DND-41 (cell line): ENCODE data around the gene FRMPD1.

Experiments
- EZH2 ChIP-seq: IDR thresholded peaks from 3 replicates; pipeline ENCODE4 v1.6.1; 2012; ENCODE audit warnings: borderline replicate concordance, low read depth, mild to moderate bottlenecking, moderate library complexity, low read length, inconsistent platforms; ENCODE audit not compliant: severe bottlenecking
- TF ChIP-seq, protein P1 (sequence below): IDR thresholded peaks from 2 replicates; pipeline ENCODE4 v1.5.1; 2012; ENCODE audit warnings: borderline replicate concordance, low read length, moderate library complexity, mild to moderate bottlenecking; ENCODE audit not compliant: poor library complexity, severe bottlenecking; ENCODE audit errors: extremely low read depth

DNA sequence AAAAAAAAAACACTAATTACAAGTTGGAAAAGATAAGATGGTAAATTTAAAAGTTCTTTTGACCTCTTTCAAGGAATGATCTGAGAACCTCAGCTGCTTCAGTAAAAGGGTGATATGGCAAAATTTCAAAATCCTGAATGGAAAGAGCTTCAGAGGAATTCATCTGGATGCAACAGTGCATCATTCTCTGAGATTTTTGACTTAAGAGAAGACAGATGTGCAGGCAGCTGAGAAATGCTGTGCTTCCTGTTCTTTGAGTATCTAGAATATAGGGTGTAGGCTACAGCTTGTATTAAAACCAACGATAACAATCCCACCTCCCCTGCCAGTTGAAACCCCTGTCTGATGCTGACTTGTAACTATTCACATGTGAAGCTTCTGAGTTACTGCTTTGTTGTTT, 6.2 kb downstream of the FRMPD1 start:
- TF ChIP-seq, protein P1, sequence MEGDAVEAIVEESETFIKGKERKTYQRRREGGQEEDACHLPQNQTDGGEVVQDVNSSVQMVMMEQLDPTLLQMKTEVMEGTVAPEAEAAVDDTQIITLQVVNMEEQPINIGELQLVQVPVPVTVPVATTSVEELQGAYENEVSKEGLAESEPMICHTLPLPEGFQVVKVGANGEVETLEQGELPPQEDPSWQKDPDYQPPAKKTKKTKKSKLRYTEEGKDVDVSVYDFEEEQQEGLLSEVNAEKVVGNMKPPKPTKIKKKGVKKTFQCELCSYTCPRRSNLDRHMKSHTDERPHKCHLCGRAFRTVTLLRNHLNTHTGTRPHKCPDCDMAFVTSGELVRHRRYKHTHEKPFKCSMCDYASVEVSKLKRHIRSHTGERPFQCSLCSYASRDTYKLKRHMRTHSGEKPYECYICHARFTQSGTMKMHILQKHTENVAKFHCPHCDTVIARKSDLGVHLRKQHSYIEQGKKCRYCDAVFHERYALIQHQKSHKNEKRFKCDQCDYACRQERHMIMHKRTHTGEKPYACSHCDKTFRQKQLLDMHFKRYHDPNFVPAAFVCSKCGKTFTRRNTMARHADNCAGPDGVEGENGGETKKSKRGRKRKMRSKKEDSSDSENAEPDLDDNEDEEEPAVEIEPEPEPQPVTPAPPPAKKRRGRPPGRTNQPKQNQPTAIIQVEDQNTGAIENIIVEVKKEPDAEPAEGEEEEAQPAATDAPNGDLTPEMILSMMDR, result no peak
- no peak for TF ChIP-seq EZH2
